A172 (cell line): ENCODE data around the gene BMP7. TPM values are rescaled to one million over a fixed set of nuclear protein-coding genes. Genes with fewer than 3 reads are reported as not detected.

Experiments
- DNase-seq: peaks from one replicate; pipeline ENCODE4 v3.0.0-alpha.2; 2015; ENCODE audit warnings: low spot score
- total RNA-seq: library from RNA; depleted of rRNA; stranded (reverse); fragments of >200 nt; shearing (Covaris generic); gene quantifications from 2 replicates; pipeline ENCODE4 v1.2.3, GENCODE V29; 2014

BMP7 gene
- total RNA-seq, 1 experiment from 2014 or later: 7.8 TPM

GRCh38 chr20:57148263-57148662, 118.2 kb downstream of the BMP7 start:
- no peak for DNase-seq

GRCh38 chr20:57147185-57147584, 119.3 kb downstream of the BMP7 start:
- DNase-seq: no peak

GRCh38 chr20:57146155-57146554, 120.3 kb downstream of the BMP7 start:
- DNase-seq: no peak

GRCh38 chr20:57145089-57145631, 121.3 kb downstream of the BMP7 start:
- DNase-seq: no peak

GRCh38 chr20:57143173-57143572, 123.3 kb downstream of the BMP7 start:
- no peak for DNase-seq

GRCh38 chr20:57142667-57143066, 123.8 kb downstream of the BMP7 start:
- no peak for DNase-seq

- DNase-seq: no peak
Measured at GRCh38 chr20:57141492-57141891, 124.9 kb downstream of the BMP7 start.

- no peak for DNase-seq
Measured at GRCh38 chr20:57140416-57140965, 126.0 kb downstream of the BMP7 start.

- no peak for DNase-seq
Measured at GRCh38 chr20:57139342-57140093, 126.9 kb downstream of the BMP7 start.

GRCh38 chr20:57138198-57138995, 128.0 kb downstream of the BMP7 start:
- DNase-seq: no peak

GRCh38 chr20:57137676-57138075, 128.8 kb downstream of the BMP7 start:
- DNase-seq: no peak

GRCh38 chr20:57136734-57137133, 129.7 kb downstream of the BMP7 start:
- DNase-seq: no peak

- DNase-seq: no peak
Measured at GRCh38 chr20:57135875-57136274, 130.6 kb downstream of the BMP7 start.

GRCh38 chr20:57134804-57135203, 131.6 kb downstream of the BMP7 start:
- DNase-seq: no peak

- DNase-seq: no peak
Measured at GRCh38 chr20:57133926-57134650, 132.4 kb downstream of the BMP7 start.

GRCh38 chr20:57131601-57132391, 134.6 kb downstream of the BMP7 start:
- DNase-seq: no peak

- DNase-seq: no peak
Measured at GRCh38 chr20:57131077-57131476, 135.4 kb downstream of the BMP7 start.

GRCh38 chr20:57130160-57130772, 136.2 kb downstream of the BMP7 start:
- DNase-seq: no peak

- DNase-seq: no peak
Measured at GRCh38 chr20:57129303-57129702, 137.1 kb downstream of the BMP7 start.

GRCh38 chr20:57128044-57128757, 138.2 kb downstream of the BMP7 start:
- no peak for DNase-seq
